ENCODE data around the gene MAPRE2.
A peak's percentile ranks its signal among the peaks of the same experiment; 100 is the strongest.

MAPRE2 gene

GRCh38 chr18:35077937-35078336 is 36.7 kb downstream of the MAPRE2 start:
- no peak overlapping the region for H3K4me3 ChIP-seq (ENCODE audit: low read depth, low read length)
- H3K79me2 ChIP-seq (ENCODE audit: control insufficient read depth, insufficient read depth, low read length, unreplicated experiment): peaks cover 5% of the 10 kb centered on the region
- peaks cover 50% of the 10 kb centered on the region for H3K4me1 ChIP-seq (ENCODE audit: control insufficient read depth, insufficient read depth, low read length, unreplicated experiment)
- no peaks in the 10 kb centered on the region for H3K27me3 ChIP-seq (ENCODE audit: insufficient read depth, low read length)
- H3K36me3 ChIP-seq (ENCODE audit: insufficient read depth, low read length): no peaks in the 10 kb centered on the region
- 0 out of 2 replicates have a peak overlapping the region, but pooled peaks have one; percentile 2 for H3K27ac ChIP-seq (ENCODE audit: low read depth, low read length)
- no peak overlapping the region for H2AFZ ChIP-seq (ENCODE audit: low read length, unreplicated experiment)

GRCh38 chr18:35080058-35080457 is 38.8 kb downstream of the MAPRE2 start:
- Histone ChIP-seq H3K27me3 (ENCODE audit: insufficient read depth, low read length) (no peaks in the 10 kb centered on the region), H3K36me3 (ENCODE audit: insufficient read depth, low read length) (no peaks in the 10 kb centered on the region), H3K79me2 (ENCODE audit: control insufficient read depth, insufficient read depth, low read length, unreplicated experiment) (peaks cover 3% of the 10 kb centered on the region), H3K4me1 (ENCODE audit: control insufficient read depth, insufficient read depth, low read length, unreplicated experiment) (peaks cover 30% of the 10 kb centered on the region), H2AFZ (ENCODE audit: low read length, unreplicated experiment) (no peak overlapping the region), H3K27ac (ENCODE audit: low read depth, low read length) (no peak overlapping the region), H3K4me3 (ENCODE audit: low read depth, low read length) (no peak overlapping the region)

GRCh38 chr18:35083174-35083712 is 42.0 kb downstream of the MAPRE2 start:
- Histone ChIP-seq H3K36me3 (ENCODE audit: insufficient read depth, low read length) (no peaks in the 10 kb centered on the region), H3K27me3 (ENCODE audit: insufficient read depth, low read length) (no peaks in the 10 kb centered on the region), H3K79me2 (ENCODE audit: control insufficient read depth, insufficient read depth, low read length, unreplicated experiment) (no peaks in the 10 kb centered on the region), H3K4me1 (ENCODE audit: control insufficient read depth, insufficient read depth, low read length, unreplicated experiment) (no peaks in the 10 kb centered on the region), H2AFZ (ENCODE audit: low read length, unreplicated experiment) (no peak overlapping the region), H3K4me3 (ENCODE audit: low read depth, low read length) (no peak overlapping the region), H3K27ac (ENCODE audit: low read depth, low read length) (no peak overlapping the region)

- Histone ChIP-seq H3K36me3 (ENCODE audit: insufficient read depth, low read length) (no peaks in the 10 kb centered on the region), H2AFZ (ENCODE audit: low read length, unreplicated experiment) (no peak overlapping the region), H3K27ac (ENCODE audit: low read depth, low read length) (no peak overlapping the region), H3K4me3 (ENCODE audit: low read depth, low read length) (no peak overlapping the region), H3K4me1 (ENCODE audit: control insufficient read depth, insufficient read depth, low read length, unreplicated experiment) (no peaks in the 10 kb centered on the region), H3K79me2 (ENCODE audit: control insufficient read depth, insufficient read depth, low read length, unreplicated experiment) (no peaks in the 10 kb centered on the region), H3K27me3 (ENCODE audit: insufficient read depth, low read length) (no peaks in the 10 kb centered on the region)
Measured at GRCh38 chr18:35084494-35085449, 43.6 kb downstream of the MAPRE2 start.

GRCh38 chr18:35085450-35086380 is 44.5 kb downstream of the MAPRE2 start:
- Histone ChIP-seq H2AFZ (ENCODE audit: low read length, unreplicated experiment) (no peak overlapping the region), H3K79me2 (ENCODE audit: control insufficient read depth, insufficient read depth, low read length, unreplicated experiment) (no peaks in the 10 kb centered on the region), H3K4me3 (ENCODE audit: low read depth, low read length) (no peak overlapping the region), H3K36me3 (ENCODE audit: insufficient read depth, low read length) (no peaks in the 10 kb centered on the region), H3K4me1 (ENCODE audit: control insufficient read depth, insufficient read depth, low read length, unreplicated experiment) (no peaks in the 10 kb centered on the region), H3K27me3 (ENCODE audit: insufficient read depth, low read length) (no peaks in the 10 kb centered on the region), H3K27ac (ENCODE audit: low read depth, low read length) (no peak overlapping the region)

GRCh38 chr18:35086704-35087103 is 45.5 kb downstream of the MAPRE2 start:
- H3K4me3 ChIP-seq (ENCODE audit: low read depth, low read length): no peak overlapping the region
- H3K36me3 ChIP-seq (ENCODE audit: insufficient read depth, low read length): 0 out of 2 replicates have a peak, but pooled peaks cover 3% of the 10 kb centered on the region
- no peaks in the 10 kb centered on the region for H3K4me1 ChIP-seq (ENCODE audit: control insufficient read depth, insufficient read depth, low read length, unreplicated experiment)

GRCh38 chr18:35087726-35088125 is 46.5 kb downstream of the MAPRE2 start:
- Histone ChIP-seq H3K27me3 (ENCODE audit: insufficient read depth, low read length) (no peaks in the 10 kb centered on the region), H3K4me1 (ENCODE audit: control insufficient read depth, insufficient read depth, low read length, unreplicated experiment) (no peaks in the 10 kb centered on the region), H3K36me3 (ENCODE audit: insufficient read depth, low read length) (0 out of 2 replicates have a peak, but pooled peaks cover 3% of the 10 kb centered on the region)

More at GRCh38 chr18:35086704-35087103, 45.5 kb downstream of the MAPRE2 start:
- Histone ChIP-seq H3K27me3 (ENCODE audit: insufficient read depth, low read length) (no peaks in the 10 kb centered on the region), H2AFZ (ENCODE audit: low read length, unreplicated experiment) (no peak overlapping the region), H3K27ac (ENCODE audit: low read depth, low read length) (no peak overlapping the region), H3K79me2 (ENCODE audit: control insufficient read depth, insufficient read depth, low read length, unreplicated experiment) (no peaks in the 10 kb centered on the region)

GRCh38 chr18:35088921-35089320 is 47.7 kb downstream of the MAPRE2 start:
- no peaks in the 10 kb centered on the region for H3K79me2 ChIP-seq (ENCODE audit: control insufficient read depth, insufficient read depth, low read length, unreplicated experiment)
- no peaks in the 10 kb centered on the region for H3K27me3 ChIP-seq (ENCODE audit: insufficient read depth, low read length)
- H3K27ac ChIP-seq (ENCODE audit: low read depth, low read length): no peak overlapping the region
- no peak overlapping the region for H2AFZ ChIP-seq (ENCODE audit: low read length, unreplicated experiment)
- 0 out of 2 replicates have a peak, but pooled peaks cover 3% of the 10 kb centered on the region for H3K36me3 ChIP-seq (ENCODE audit: insufficient read depth, low read length)
- H3K4me1 ChIP-seq (ENCODE audit: control insufficient read depth, insufficient read depth, low read length, unreplicated experiment): no peaks in the 10 kb centered on the region
- no peak overlapping the region for H3K4me3 ChIP-seq (ENCODE audit: low read depth, low read length)

More at GRCh38 chr18:35087726-35088125, 46.5 kb downstream of the MAPRE2 start:
- Histone ChIP-seq H2AFZ (ENCODE audit: low read length, unreplicated experiment) (no peak overlapping the region), H3K79me2 (ENCODE audit: control insufficient read depth, insufficient read depth, low read length, unreplicated experiment) (no peaks in the 10 kb centered on the region), H3K27ac (ENCODE audit: low read depth, low read length) (no peak overlapping the region), H3K4me3 (ENCODE audit: low read depth, low read length) (no peak overlapping the region)

- Histone ChIP-seq H3K27ac (ENCODE audit: low read depth, low read length) (no peak overlapping the region), H3K36me3 (ENCODE audit: insufficient read depth, low read length) (0 out of 2 replicates have a peak, but pooled peaks cover 3% of the 10 kb centered on the region), H3K27me3 (ENCODE audit: insufficient read depth, low read length) (no peaks in the 10 kb centered on the region), H3K4me1 (ENCODE audit: control insufficient read depth, insufficient read depth, low read length, unreplicated experiment) (no peaks in the 10 kb centered on the region), H2AFZ (ENCODE audit: low read length, unreplicated experiment) (no peak overlapping the region), H3K4me3 (ENCODE audit: low read depth, low read length) (no peak overlapping the region), H3K79me2 (ENCODE audit: control insufficient read depth, insufficient read depth, low read length, unreplicated experiment) (no peaks in the 10 kb centered on the region)
Measured at GRCh38 chr18:35089382-35089781, 48.2 kb downstream of the MAPRE2 start.

- Histone ChIP-seq H3K4me3 (ENCODE audit: low read depth, low read length) (no peak overlapping the region), H3K27me3 (ENCODE audit: insufficient read depth, low read length) (no peaks in the 10 kb centered on the region)
Measured at GRCh38 chr18:35089891-35090550, 48.8 kb downstream of the MAPRE2 start.

More at GRCh38 chr18:35089891-35090550, 48.8 kb downstream of the MAPRE2 start:
- H3K36me3 ChIP-seq (ENCODE audit: insufficient read depth, low read length): 0 out of 2 replicates have a peak, but pooled peaks cover 3% of the 10 kb centered on the region
- no peak overlapping the region for H2AFZ ChIP-seq (ENCODE audit: low read length, unreplicated experiment)
- no peak overlapping the region for H3K27ac ChIP-seq (ENCODE audit: low read depth, low read length)
- H3K79me2 ChIP-seq (ENCODE audit: control insufficient read depth, insufficient read depth, low read length, unreplicated experiment): no peaks in the 10 kb centered on the region
- H3K4me1 ChIP-seq (ENCODE audit: control insufficient read depth, insufficient read depth, low read length, unreplicated experiment): no peaks in the 10 kb centered on the region
